Glutamatergic neuron (in vitro differentiated cells): ENCODE data around the gene TMPRSS3. TPM values are rescaled to one million over a fixed set of nuclear protein-coding genes. Genes with fewer than 3 reads are reported as not detected.

Source experiments
- DNase-seq: peaks from one replicate; pipeline ENCODE4 v3.0.0; 2022
- H3K27ac Mint-ChIP-seq: one replicate; pipeline ENCODE4 v1.8.0; 2020; ENCODE audit warnings: mild to moderate bottlenecking, mixed read lengths, inconsistent platforms; ENCODE audit not compliant: unreplicated experiment
- H3K27me3 Mint-ChIP-seq: one replicate; pipeline ENCODE4 v1.8.0; 2020; ENCODE audit warnings: mild to moderate bottlenecking, moderate library complexity, mixed read lengths, inconsistent platforms; ENCODE audit not compliant: unreplicated experiment
- H3K36me3 Mint-ChIP-seq: one replicate; pipeline ENCODE4 v1.8.0; 2020; ENCODE audit warnings: mild to moderate bottlenecking, mixed read lengths, inconsistent platforms; ENCODE audit not compliant: unreplicated experiment
- H3K4me1 Mint-ChIP-seq: one replicate; pipeline ENCODE4 v1.8.0; 2020; ENCODE audit warnings: mild to moderate bottlenecking, low read depth, mixed read lengths, inconsistent platforms; ENCODE audit not compliant: unreplicated experiment
- H3K4me3 Mint-ChIP-seq: one replicate; pipeline ENCODE4 v1.8.0; 2020; ENCODE audit warnings: mild to moderate bottlenecking, mixed read lengths, inconsistent platforms; ENCODE audit not compliant: unreplicated experiment
- H3K9me3 Mint-ChIP-seq: one replicate; pipeline ENCODE4 v1.8.0; 2020; ENCODE audit warnings: mild to moderate bottlenecking, moderate library complexity, mixed read lengths, inconsistent platforms; ENCODE audit not compliant: unreplicated experiment
- total RNA-seq: library from RNA; stranded (reverse); fragmentation: NEBNext Ultra II Directional; extraction: Animal tissue kit (Norgen Biotek cat#: 25700); gene quantifications from one replicate; pipeline ENCODE4 v1.2.1, GENCODE V29; 2021; ENCODE audit not compliant: unreplicated experiment
- TF ChIP-seq, protein P1 (sequence below): fragments of 200-600 bp; sonication (generic); IDR thresholded peaks from one replicate; pipeline ENCODE4 v1.5.0; 2021; ENCODE audit not compliant: partially characterized antibody, unreplicated experiment

Gene TMPRSS3
- total RNA-seq, 1 donor from 2014 or later: 0.71 TPM

DNA sequence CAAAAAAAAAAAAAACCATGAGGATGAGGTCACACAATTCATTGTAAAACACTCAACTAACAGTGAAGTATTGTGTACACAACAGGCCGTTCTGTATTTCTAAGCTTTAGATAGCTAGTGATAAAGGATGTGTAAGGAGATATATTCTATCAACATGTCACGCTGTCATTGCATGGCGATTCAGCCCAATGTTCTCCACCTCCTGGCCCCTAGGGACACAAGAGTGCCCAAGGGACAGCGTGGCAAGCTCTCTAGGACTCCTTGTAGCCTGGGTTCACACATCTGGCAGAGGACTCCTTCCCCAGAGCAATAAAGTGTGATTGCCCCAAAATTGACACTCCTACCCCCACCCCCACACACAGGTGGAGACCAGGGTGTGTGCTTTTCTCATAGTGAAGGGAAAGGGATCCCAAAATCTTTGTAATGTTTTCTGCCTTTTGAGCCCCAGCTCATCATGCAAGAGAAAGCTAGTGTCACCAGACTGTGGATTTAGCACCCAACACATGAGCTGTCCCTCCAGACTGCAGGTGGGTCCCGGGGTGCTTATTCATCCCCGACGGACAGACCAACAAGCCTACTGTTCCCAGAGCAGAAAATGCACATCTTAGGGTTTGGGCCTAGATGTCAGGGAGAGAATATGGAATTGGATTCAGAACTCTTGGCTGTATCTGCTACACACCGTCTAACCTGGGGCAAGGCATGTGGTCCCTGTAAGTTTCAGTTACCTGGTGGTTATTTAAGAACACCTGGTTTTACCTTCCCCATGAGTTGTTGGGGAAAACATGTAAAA is 11.5 kb downstream of the TMPRSS3 start:
- no peak overlapping the region for H3K4me3 Mint-ChIP-seq
- H3K36me3 Mint-ChIP-seq: peaks cover 14% of the 10 kb centered on the region
- peak; percentile 9 for DNase-seq
- peaks cover 3% of the 10 kb centered on the region for H3K9me3 Mint-ChIP-seq
- H3K4me1 Mint-ChIP-seq: peaks cover 6% of the 10 kb centered on the region
- H3K27me3 Mint-ChIP-seq: peaks cover 1% of the 10 kb centered on the region
- TF ChIP-seq, protein P1, sequence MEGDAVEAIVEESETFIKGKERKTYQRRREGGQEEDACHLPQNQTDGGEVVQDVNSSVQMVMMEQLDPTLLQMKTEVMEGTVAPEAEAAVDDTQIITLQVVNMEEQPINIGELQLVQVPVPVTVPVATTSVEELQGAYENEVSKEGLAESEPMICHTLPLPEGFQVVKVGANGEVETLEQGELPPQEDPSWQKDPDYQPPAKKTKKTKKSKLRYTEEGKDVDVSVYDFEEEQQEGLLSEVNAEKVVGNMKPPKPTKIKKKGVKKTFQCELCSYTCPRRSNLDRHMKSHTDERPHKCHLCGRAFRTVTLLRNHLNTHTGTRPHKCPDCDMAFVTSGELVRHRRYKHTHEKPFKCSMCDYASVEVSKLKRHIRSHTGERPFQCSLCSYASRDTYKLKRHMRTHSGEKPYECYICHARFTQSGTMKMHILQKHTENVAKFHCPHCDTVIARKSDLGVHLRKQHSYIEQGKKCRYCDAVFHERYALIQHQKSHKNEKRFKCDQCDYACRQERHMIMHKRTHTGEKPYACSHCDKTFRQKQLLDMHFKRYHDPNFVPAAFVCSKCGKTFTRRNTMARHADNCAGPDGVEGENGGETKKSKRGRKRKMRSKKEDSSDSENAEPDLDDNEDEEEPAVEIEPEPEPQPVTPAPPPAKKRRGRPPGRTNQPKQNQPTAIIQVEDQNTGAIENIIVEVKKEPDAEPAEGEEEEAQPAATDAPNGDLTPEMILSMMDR: no peak
- no peak overlapping the region for H3K27ac Mint-ChIP-seq

DNA sequence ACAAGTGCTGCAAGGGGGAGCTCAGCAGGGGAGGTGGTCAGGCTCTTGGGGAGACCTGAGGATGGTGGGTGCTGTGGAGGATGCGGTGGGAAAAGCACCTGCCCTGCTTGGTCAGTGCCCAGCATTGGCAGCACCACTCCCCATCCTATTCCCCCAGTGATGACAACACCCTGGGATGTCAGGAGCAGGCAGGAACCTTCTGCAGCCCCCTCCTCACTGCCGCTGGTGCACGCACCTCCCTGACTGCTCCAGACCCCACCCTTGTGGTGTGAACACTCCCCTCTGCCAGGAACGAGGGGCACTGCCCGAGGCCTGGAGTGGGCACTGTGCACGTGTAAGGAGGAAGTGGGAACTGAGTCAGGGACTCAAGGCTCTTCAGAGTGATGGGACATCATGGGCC is 12.5 kb downstream of the TMPRSS3 start:
- peak; percentile 3 for DNase-seq
- peaks cover 6% of the 10 kb centered on the region for H3K4me1 Mint-ChIP-seq

DNA sequence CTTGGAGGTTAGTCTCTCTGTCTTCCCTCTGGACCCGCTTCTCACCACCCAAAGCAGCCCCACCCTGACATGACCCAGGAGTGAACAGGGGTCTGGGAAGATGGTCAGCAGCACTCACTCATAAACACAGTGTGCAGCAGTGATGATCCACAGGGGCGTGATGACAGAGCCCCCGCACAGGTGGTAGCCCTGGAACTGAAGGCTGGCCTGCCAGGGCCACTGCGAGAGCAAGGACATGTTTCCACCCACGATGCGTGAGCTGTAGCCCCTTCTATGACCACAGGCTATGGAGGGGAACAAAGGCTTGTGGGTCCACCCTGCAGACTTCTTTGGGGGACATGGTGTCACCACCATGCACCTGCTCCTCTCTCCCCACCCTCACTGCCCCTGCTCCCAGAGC is 12.9 kb downstream of the TMPRSS3 start:
- peaks cover 5% of the 10 kb centered on the region for H3K9me3 Mint-ChIP-seq
- no peak overlapping the region for H3K4me3 Mint-ChIP-seq
- H3K4me1 Mint-ChIP-seq: peaks cover 6% of the 10 kb centered on the region
- TF ChIP-seq, protein P1: no peak
- H3K27ac Mint-ChIP-seq: no peak overlapping the region
- peaks cover 1% of the 10 kb centered on the region for H3K27me3 Mint-ChIP-seq
- H3K36me3 Mint-ChIP-seq: peaks cover 14% of the 10 kb centered on the region
- peak; percentile 6 for DNase-seq

More for the DNA sequence above, 12.5 kb downstream of the TMPRSS3 start:
- Mint-ChIP-seq H3K9me3 (peaks cover 4% of the 10 kb centered on the region), H3K27ac (no peak overlapping the region), H3K36me3 (peaks cover 14% of the 10 kb centered on the region), H3K4me3 (no peak overlapping the region), H3K27me3 (peaks cover 1% of the 10 kb centered on the region)
- TF ChIP-seq, protein P1: no peak

DNA sequence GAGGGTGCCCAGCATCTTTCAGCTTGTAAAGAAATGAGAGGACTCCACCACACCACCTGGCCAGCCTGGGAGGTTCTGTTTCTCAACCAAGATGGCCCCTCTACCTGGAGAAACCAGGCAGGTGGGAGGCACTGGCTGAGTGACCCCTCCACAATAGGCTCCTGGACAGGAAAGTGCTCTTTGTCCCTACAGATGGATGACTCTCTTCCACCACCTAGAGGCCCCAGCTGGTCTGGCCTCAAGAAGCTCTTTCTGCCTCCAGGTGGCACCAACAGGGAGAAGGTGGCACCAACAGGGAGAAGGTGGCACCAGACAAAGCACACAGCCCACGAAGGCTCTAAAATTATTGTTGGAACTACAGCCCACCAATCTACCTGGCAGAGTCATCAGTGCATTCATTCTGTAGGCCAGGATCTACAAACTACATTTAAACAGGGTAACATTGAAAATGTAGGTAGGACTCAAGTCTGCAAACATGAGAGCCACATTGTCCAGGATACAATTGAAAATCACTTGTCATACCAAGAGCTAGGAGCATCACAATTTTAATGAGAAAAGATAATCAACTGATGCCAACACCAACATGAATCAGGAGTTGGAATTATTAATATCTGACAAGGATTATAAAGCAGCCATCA is 14.4 kb downstream of the TMPRSS3 start:
- H3K9me3 Mint-ChIP-seq: peaks cover 3% of the 10 kb centered on the region
- H3K36me3 Mint-ChIP-seq: peaks cover 7% of the 10 kb centered on the region
- H3K27me3 Mint-ChIP-seq: peaks cover 4% of the 10 kb centered on the region
- H3K27ac Mint-ChIP-seq: no peak overlapping the region
- TF ChIP-seq, protein P1: peak; percentile 33
- no peaks in the 10 kb centered on the region for H3K4me1 Mint-ChIP-seq
- H3K4me3 Mint-ChIP-seq: no peak overlapping the region
- DNase-seq: peak; percentile 26
